ENCODE measurements around the gene SPAG17. TPM values are rescaled to one million over a fixed set of nuclear protein-coding genes. Genes with fewer than 3 reads are reported as not detected.

Gene SPAG17
- polyA plus RNA-seq, 1 donor (not counting 4 experiments of a cell fraction or from before 2014, with no cell fraction given): 0.52 TPM

DNA sequence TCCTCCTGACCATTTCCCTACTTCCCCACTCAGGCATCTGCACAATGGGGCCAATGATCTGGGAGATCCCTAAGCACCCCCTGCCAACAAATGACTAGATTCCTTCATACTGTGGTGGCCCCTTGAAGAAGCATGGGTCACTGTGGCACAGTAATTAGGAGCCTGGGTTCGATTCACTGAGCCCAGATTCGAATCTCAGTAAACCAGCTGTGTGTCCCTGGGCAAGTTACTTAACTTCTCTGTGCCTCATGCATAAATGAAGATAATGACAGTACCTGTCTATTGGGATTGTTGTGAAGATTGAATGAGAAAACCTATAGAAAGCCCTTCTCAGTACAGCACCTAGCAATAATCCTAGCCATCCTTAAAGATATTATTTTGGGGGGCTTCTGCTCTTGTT lies 27.5 kb downstream of the SPAG17 start:
- no peak for TF ChIP-seq EZH2 (IDR thresholded peaks at IDR 0.05; ENCODE audit: low read length)
- TF ChIP-seq, protein P1, sequence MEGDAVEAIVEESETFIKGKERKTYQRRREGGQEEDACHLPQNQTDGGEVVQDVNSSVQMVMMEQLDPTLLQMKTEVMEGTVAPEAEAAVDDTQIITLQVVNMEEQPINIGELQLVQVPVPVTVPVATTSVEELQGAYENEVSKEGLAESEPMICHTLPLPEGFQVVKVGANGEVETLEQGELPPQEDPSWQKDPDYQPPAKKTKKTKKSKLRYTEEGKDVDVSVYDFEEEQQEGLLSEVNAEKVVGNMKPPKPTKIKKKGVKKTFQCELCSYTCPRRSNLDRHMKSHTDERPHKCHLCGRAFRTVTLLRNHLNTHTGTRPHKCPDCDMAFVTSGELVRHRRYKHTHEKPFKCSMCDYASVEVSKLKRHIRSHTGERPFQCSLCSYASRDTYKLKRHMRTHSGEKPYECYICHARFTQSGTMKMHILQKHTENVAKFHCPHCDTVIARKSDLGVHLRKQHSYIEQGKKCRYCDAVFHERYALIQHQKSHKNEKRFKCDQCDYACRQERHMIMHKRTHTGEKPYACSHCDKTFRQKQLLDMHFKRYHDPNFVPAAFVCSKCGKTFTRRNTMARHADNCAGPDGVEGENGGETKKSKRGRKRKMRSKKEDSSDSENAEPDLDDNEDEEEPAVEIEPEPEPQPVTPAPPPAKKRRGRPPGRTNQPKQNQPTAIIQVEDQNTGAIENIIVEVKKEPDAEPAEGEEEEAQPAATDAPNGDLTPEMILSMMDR (optimal IDR thresholded peaks at IDR 0.05 in 1 of 3, IDR thresholded peaks at IDR 0.05 in 1 of 3, conservative IDR thresholded peaks at IDR 0.05 in 1 of 3; ENCODE audit: extremely low read depth in 1 of 3, insufficient read depth in 2 of 3, low read length in 3 of 3): no peak
- DNase-seq (ENCODE audit: low read depth, low spot score): no peak
- H2AFZ ChIP-seq (ENCODE audit: control insufficient read depth, low read length): no peak overlapping the region
- H3K4me3 ChIP-seq (ENCODE audit: control insufficient read depth in 2 of 3, extremely low read depth in 1 of 3, insufficient read depth in 2 of 3, low read depth in 1 of 3, low read length in 3 of 3): no peak overlapping the region
- H3K27me3 ChIP-seq (ENCODE audit: control insufficient read depth, extremely low read depth, insufficient read depth, low read length): no peaks in the 10 kb centered on the region
- H3K4me1 ChIP-seq (ENCODE audit: control insufficient read depth, extremely low read depth, insufficient read depth, low read length): peaks cover 20% of the 10 kb centered on the region
- no peak overlapping the region for H3K9ac ChIP-seq (ENCODE audit: control insufficient read depth, extremely low read depth, insufficient read depth, low read length)
- H3K36me3 ChIP-seq (ENCODE audit: control insufficient read depth in 2 of 2, extremely low read depth in 1 of 2, insufficient read depth in 2 of 2, low read length in 2 of 2): no peaks in the 10 kb centered on the region
- H3K9me1 ChIP-seq (ENCODE audit: control insufficient read depth, extremely low read depth, insufficient read depth, low read length): no peaks in the 10 kb centered on the region
- no peaks in the 10 kb centered on the region for H4K20me1 ChIP-seq (ENCODE audit: control insufficient read depth, extremely low read depth, insufficient read depth, low read length)
- H3K79me2 ChIP-seq (ENCODE audit: control insufficient read depth, insufficient read depth, low read length): no peaks in the 10 kb centered on the region
- no peaks in the 10 kb centered on the region for H3K9me3 ChIP-seq (ENCODE audit: control insufficient read depth, low read depth, low read length)
- no peak overlapping the region for H3K27ac ChIP-seq (ENCODE audit: control insufficient read depth, insufficient read depth, low read length)
- dilution Hi-C loops (cut with MboI; ENCODE audit: extremely low pct_ligation_motif_present, low sequenced_read_pairs): no loop called here
- no peak for FAIRE-seq
- H3K4me2 ChIP-seq (ENCODE audit: control insufficient read depth, extremely low read depth, insufficient read depth, low read depth, low read length): no peak overlapping the region

DNA sequence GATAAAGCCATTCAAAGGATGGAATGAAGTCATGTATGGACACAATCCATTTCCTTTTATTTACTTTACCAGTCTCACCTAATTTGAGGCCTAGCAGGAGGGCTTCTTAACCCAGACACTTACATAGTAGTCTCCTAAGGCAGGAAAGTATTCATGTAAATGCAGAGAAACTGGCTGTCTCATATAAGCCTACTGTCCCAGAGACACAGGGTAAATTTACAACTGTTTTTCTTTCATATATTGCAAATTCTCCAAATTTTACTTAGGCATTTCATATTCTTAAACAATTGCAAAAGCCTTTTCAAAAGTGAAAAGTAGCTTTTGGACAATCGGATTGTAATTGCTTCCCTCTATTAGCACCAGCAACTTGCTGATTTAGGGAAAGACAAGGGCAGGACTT lies 29.9 kb downstream of the SPAG17 start:
- no peak overlapping the region for H3K27ac ChIP-seq (ENCODE audit: control insufficient read depth, insufficient read depth, low read length)
- H2AFZ ChIP-seq (ENCODE audit: control insufficient read depth, low read length): no peak overlapping the region
- peaks cover 15% of the 10 kb centered on the region for H3K4me1 ChIP-seq (ENCODE audit: control insufficient read depth, extremely low read depth, insufficient read depth, low read length)
- no peak overlapping the region for H3K9ac ChIP-seq (ENCODE audit: control insufficient read depth, extremely low read depth, insufficient read depth, low read length)
- no peaks in the 10 kb centered on the region for H3K36me3 ChIP-seq (ENCODE audit: control insufficient read depth in 2 of 2, extremely low read depth in 1 of 2, insufficient read depth in 2 of 2, low read length in 2 of 2)
- H3K9me1 ChIP-seq (ENCODE audit: control insufficient read depth, extremely low read depth, insufficient read depth, low read length): no peaks in the 10 kb centered on the region
- no peaks in the 10 kb centered on the region for H4K20me1 ChIP-seq (ENCODE audit: control insufficient read depth, extremely low read depth, insufficient read depth, low read length)
- no peak overlapping the region for H3K4me3 ChIP-seq (ENCODE audit: control insufficient read depth in 2 of 3, extremely low read depth in 1 of 3, insufficient read depth in 2 of 3, low read depth in 1 of 3, low read length in 3 of 3)
- no peak for FAIRE-seq
- no peak for DNase-seq (ENCODE audit: low read depth, low spot score)
- dilution Hi-C loops (cut with MboI; ENCODE audit: extremely low pct_ligation_motif_present, low sequenced_read_pairs): no loop called here
- H3K4me2 ChIP-seq (ENCODE audit: control insufficient read depth, extremely low read depth, insufficient read depth, low read depth, low read length): no peak overlapping the region
- H3K79me2 ChIP-seq (ENCODE audit: control insufficient read depth, insufficient read depth, low read length): no peaks in the 10 kb centered on the region
- no peak for TF ChIP-seq EZH2 (IDR thresholded peaks at IDR 0.05; ENCODE audit: low read length)
- TF ChIP-seq, protein P1 (optimal IDR thresholded peaks at IDR 0.05 in 1 of 3, IDR thresholded peaks at IDR 0.05 in 1 of 3, conservative IDR thresholded peaks at IDR 0.05 in 1 of 3; ENCODE audit: extremely low read depth in 1 of 3, insufficient read depth in 2 of 3, low read length in 3 of 3): no peak
- no peaks in the 10 kb centered on the region for H3K9me3 ChIP-seq (ENCODE audit: control insufficient read depth, low read depth, low read length)
- H3K27me3 ChIP-seq (ENCODE audit: control insufficient read depth, extremely low read depth, insufficient read depth, low read length): no peaks in the 10 kb centered on the region
